ENCODE measurements around the gene CD22. TPM values are rescaled to one million over a fixed set of nuclear protein-coding genes. Genes with fewer than 3 reads are reported as not detected.
A peak's percentile ranks its signal among the peaks of the same experiment; 100 is the strongest.

The CD22 gene
- polyA plus RNA-seq, 1 donor from 2014 or later, result not detected

- H3K9me2 ChIP-seq (ENCODE audit: insufficient read depth, low read length), result no peaks in the 10 kb centered on the region
- no peak overlapping the region for H2AFZ ChIP-seq (ENCODE audit: low read depth, low read length)
- H3F3A ChIP-seq (ENCODE audit: insufficient read depth, low read length, poor library complexity, severe bottlenecking), result no peaks in the 10 kb centered on the region
- TF ChIP-seq POLR2AphosphoS5 (IDR thresholded peaks at IDR 0.05) (peak; percentile 99), MXI1 (conservative IDR thresholded peaks at IDR 0.05; ENCODE audit: poor library complexity, severe bottlenecking) (peak; percentile 21), SMC3 (conservative IDR thresholded peaks at IDR 0.05; ENCODE audit: poor library complexity) (no peak), EP300 (conservative IDR thresholded peaks at IDR 0.05; ENCODE audit: poor library complexity, severe bottlenecking) (peak; percentile 88), RAD21 (conservative IDR thresholded peaks at IDR 0.05) (no peak)
- no peak overlapping the region for H3K4me2 ChIP-seq (ENCODE audit: low read length)
- H3K79me2 ChIP-seq (replicated peaks; ENCODE audit: insufficient read depth, low read length), result no peaks in the 10 kb centered on the region
- no peaks in the 10 kb centered on the region for H3K9me3 ChIP-seq (ENCODE audit: low read length)
- H3K36me3 ChIP-seq (ENCODE audit: insufficient read depth, low read length), result no peaks in the 10 kb centered on the region
- no peaks in the 10 kb centered on the region for H3K27me3 ChIP-seq (ENCODE audit: insufficient read depth, low read depth, low read length)
- H3K9ac ChIP-seq (ENCODE audit: low read length), result no peak overlapping the region
- no peak overlapping the region for H3K27ac ChIP-seq (ENCODE audit: low read length)
- H4K20me1 ChIP-seq (ENCODE audit: insufficient read depth), result no peaks in the 10 kb centered on the region
- H3K4me3 ChIP-seq (ENCODE audit: low read length), result no peak overlapping the region
These were observed 8.8 kb upstream of the CD22 start for GRCh38 chr19:35320065-35320713.

DNA sequence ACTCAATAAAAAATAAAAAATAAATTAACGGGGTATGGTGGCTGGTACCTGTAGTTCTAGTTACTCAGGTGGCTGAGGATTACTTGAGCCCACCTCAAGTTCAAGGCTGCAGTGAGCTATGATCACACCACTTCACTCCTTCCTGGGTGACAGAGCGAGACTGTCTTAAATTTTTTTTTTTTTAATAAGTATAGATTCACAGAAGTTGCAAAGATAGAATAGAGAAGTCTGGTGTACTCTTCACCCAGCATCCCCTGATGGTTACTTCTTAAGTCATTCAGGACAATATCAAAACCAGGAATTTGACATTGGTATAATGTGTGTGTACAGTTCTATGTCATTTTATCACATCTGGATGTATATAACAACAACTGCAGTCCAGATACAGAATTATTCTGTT is 7.7 kb upstream of the CD22 start:
- H3K27me3 ChIP-seq (ENCODE audit: insufficient read depth, low read depth, low read length), result no peaks in the 10 kb centered on the region
- no peak for TF ChIP-seq SMC3 (conservative IDR thresholded peaks at IDR 0.05; ENCODE audit: poor library complexity)
- no peak for TF ChIP-seq RAD21 (conservative IDR thresholded peaks at IDR 0.05)
- no peak for TF ChIP-seq CTCF (IDR thresholded peaks at IDR 0.05; ENCODE audit: poor library complexity, severe bottlenecking)
- TF ChIP-seq MXI1 (conservative IDR thresholded peaks at IDR 0.05; ENCODE audit: poor library complexity, severe bottlenecking), result no peak
- no peak for TF ChIP-seq TAF1 (IDR thresholded peaks at IDR 0.05; ENCODE audit: low read depth)
- TF ChIP-seq EZH2 (IDR thresholded peaks at IDR 0.05; ENCODE audit: borderline replicate concordance, insufficient read depth, low read length, poor library complexity, severe bottlenecking), result no peak
- no peak for TF ChIP-seq POLR2AphosphoS5 (IDR thresholded peaks at IDR 0.05)
- no peak for TF ChIP-seq EP300 (conservative IDR thresholded peaks at IDR 0.05; ENCODE audit: poor library complexity, severe bottlenecking)
- TF ChIP-seq, protein P1, sequence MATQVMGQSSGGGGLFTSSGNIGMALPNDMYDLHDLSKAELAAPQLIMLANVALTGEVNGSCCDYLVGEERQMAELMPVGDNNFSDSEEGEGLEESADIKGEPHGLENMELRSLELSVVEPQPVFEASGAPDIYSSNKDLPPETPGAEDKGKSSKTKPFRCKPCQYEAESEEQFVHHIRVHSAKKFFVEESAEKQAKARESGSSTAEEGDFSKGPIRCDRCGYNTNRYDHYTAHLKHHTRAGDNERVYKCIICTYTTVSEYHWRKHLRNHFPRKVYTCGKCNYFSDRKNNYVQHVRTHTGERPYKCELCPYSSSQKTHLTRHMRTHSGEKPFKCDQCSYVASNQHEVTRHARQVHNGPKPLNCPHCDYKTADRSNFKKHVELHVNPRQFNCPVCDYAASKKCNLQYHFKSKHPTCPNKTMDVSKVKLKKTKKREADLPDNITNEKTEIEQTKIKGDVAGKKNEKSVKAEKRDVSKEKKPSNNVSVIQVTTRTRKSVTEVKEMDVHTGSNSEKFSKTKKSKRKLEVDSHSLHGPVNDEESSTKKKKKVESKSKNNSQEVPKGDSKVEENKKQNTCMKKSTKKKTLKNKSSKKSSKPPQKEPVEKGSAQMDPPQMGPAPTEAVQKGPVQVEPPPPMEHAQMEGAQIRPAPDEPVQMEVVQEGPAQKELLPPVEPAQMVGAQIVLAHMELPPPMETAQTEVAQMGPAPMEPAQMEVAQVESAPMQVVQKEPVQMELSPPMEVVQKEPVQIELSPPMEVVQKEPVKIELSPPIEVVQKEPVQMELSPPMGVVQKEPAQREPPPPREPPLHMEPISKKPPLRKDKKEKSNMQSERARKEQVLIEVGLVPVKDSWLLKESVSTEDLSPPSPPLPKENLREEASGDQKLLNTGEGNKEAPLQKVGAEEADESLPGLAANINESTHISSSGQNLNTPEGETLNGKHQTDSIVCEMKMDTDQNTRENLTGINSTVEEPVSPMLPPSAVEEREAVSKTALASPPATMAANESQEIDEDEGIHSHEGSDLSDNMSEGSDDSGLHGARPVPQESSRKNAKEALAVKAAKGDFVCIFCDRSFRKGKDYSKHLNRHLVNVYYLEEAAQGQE (IDR thresholded peaks at IDR 0.05; ENCODE audit: borderline replicate concordance), result no peak
- H3K9me3 ChIP-seq (ENCODE audit: low read length), result no peaks in the 10 kb centered on the region
- H3K79me2 ChIP-seq (replicated peaks; ENCODE audit: insufficient read depth, low read length), result no peaks in the 10 kb centered on the region
- no peaks in the 10 kb centered on the region for H4K20me1 ChIP-seq (ENCODE audit: insufficient read depth)
- no peak overlapping the region for H3K9ac ChIP-seq (ENCODE audit: low read length)
- H3K36me3 ChIP-seq (ENCODE audit: insufficient read depth, low read length), result no peaks in the 10 kb centered on the region
- no peaks in the 10 kb centered on the region for H3F3A ChIP-seq (ENCODE audit: insufficient read depth, low read length, poor library complexity, severe bottlenecking)
- no peaks in the 10 kb centered on the region for H3K9me2 ChIP-seq (ENCODE audit: insufficient read depth, low read length)
- H3K4me3 ChIP-seq (ENCODE audit: low read length), result no peak overlapping the region
- no peak overlapping the region for H2AFZ ChIP-seq (ENCODE audit: low read depth, low read length)
- no peak overlapping the region for H3K4me2 ChIP-seq (ENCODE audit: low read length)
- no peak overlapping the region for H3K27ac ChIP-seq (ENCODE audit: low read length)

Measured in neural cell (in vitro differentiated cells).